KMS-11 (cell line): ENCODE results near the gene PAPPA.

Experiments used
- H2AFZ ChIP-seq: fragments of 200-600 bp; sonication (generic); 2 replicates; pipeline ENCODE4 v1.6.1; 2016; ENCODE audit warnings: antibody characterized with exemption, mixed run types, low read depth
- H3K27ac ChIP-seq: fragments of 200-600 bp; sonication (generic); 2 replicates; pipeline ENCODE4 v1.6.1; 2016; ENCODE audit warnings: mild to moderate bottlenecking, mixed run types
- H3K27me3 ChIP-seq: fragments of 200-600 bp; sonication (generic); 2 replicates; pipeline ENCODE4 v1.6.1; 2017; ENCODE audit warnings: mild to moderate bottlenecking, low read depth, mixed run types, moderate library complexity; ENCODE audit not compliant: insufficient read depth
- H3K36me3 ChIP-seq: fragments of 200-600 bp; sonication (generic); 2 replicates; pipeline ENCODE4 v1.6.1; 2017; ENCODE audit warnings: mild to moderate bottlenecking, mixed run types; ENCODE audit not compliant: insufficient read depth
- H3K4me1 ChIP-seq: fragments of 200-600 bp; sonication (generic); 2 replicates; pipeline ENCODE4 v1.6.1; 2016; ENCODE audit warnings: mild to moderate bottlenecking, low read depth, mixed run types; ENCODE audit not compliant: poor library complexity, severe bottlenecking
- H3K4me2 ChIP-seq: fragments of 200-600 bp; sonication (generic); 2 replicates; pipeline ENCODE4 v1.7.0; 2016; ENCODE audit warnings: mild to moderate bottlenecking, mixed run types
- H3K4me3 ChIP-seq: fragments of 200-600 bp; sonication (generic); IDR thresholded peaks from 2 replicates; pipeline ENCODE4 v1.6.1; 2017; ENCODE audit warnings: low read depth, low read length, mixed read lengths; ENCODE audit not compliant: insufficient read depth
- H3K79me2 ChIP-seq: fragments of 200-600 bp; sonication (generic); 2 replicates; pipeline ENCODE4 v1.6.1; 2016; ENCODE audit warnings: low read depth, mixed run types; ENCODE audit not compliant: insufficient read depth
- H3K9ac ChIP-seq: fragments of 200-600 bp; sonication (generic); 2 replicates; pipeline ENCODE4 v1.6.1; 2016; ENCODE audit warnings: mild to moderate bottlenecking, mixed run types
- H4K20me1 ChIP-seq: fragments of 200-600 bp; sonication (generic); 2 replicates; pipeline ENCODE4 v1.6.1; 2016; ENCODE audit warnings: mild to moderate bottlenecking, mixed run types; ENCODE audit not compliant: insufficient read depth
- TF ChIP-seq, protein P1 (sequence below): fragments of 200-600 bp; sonication (generic); conservative IDR thresholded peaks from 2 replicates; pipeline ENCODE4 v1.6.1; 2017; ENCODE audit warnings: low read depth, mild to moderate bottlenecking, antibody characterized with exemption, low read length, moderate library complexity, mixed read lengths

PAPPA gene

DNA sequence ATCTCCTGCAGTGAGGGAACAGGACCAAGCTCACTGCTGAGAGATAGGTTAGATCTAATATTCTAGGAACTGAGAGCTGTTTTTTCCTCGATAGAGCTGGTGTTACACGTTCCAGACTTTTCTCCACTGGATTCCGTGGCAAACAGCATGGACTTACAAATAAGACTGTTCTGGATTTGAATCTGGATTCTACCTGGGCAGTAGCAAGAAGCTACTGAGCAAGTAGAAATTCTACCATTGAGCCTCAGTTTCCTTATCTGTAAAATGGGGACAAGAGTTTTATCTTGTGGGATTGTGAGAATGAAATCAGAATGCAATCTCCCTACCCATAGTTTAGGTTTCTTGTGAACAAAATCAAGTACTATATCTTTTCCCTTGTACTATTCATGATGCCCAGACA is 294.8 kb downstream of the PAPPA start:
- Histone ChIP-seq H2AFZ (no peak overlapping the region), H3K79me2 (no peaks in the 10 kb centered on the region), H3K4me3 (no peak overlapping the region), H3K9ac (no peak overlapping the region), H3K4me2 (no peak overlapping the region), H3K4me1 (peaks cover 5% of the 10 kb centered on the region), H3K27me3 (no peaks in the 10 kb centered on the region), H3K36me3 (no peaks in the 10 kb centered on the region), H3K27ac (no peak overlapping the region), H4K20me1 (no peaks in the 10 kb centered on the region)
- TF ChIP-seq, protein P1, sequence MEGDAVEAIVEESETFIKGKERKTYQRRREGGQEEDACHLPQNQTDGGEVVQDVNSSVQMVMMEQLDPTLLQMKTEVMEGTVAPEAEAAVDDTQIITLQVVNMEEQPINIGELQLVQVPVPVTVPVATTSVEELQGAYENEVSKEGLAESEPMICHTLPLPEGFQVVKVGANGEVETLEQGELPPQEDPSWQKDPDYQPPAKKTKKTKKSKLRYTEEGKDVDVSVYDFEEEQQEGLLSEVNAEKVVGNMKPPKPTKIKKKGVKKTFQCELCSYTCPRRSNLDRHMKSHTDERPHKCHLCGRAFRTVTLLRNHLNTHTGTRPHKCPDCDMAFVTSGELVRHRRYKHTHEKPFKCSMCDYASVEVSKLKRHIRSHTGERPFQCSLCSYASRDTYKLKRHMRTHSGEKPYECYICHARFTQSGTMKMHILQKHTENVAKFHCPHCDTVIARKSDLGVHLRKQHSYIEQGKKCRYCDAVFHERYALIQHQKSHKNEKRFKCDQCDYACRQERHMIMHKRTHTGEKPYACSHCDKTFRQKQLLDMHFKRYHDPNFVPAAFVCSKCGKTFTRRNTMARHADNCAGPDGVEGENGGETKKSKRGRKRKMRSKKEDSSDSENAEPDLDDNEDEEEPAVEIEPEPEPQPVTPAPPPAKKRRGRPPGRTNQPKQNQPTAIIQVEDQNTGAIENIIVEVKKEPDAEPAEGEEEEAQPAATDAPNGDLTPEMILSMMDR, result no peak

DNA sequence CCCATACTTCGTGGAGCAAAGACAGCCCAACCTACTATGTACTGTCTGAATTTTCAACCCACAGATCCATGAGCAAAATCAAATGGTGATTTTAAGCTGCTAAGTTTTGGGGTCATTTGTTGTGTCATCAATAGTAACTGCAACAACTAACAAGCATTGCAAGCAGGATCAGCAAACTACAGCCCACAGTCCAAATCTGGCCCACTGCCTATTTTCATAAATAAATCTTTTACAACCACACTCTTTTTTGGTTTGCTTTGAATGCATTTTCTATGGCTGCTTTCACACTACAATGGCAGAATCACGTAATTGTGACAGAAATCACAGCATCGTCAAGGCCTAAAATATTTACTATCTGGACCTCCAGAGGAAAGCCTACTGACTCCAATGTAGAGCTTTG is 296.4 kb downstream of the PAPPA start:
- Histone ChIP-seq H4K20me1 (no peaks in the 10 kb centered on the region), H3K27me3 (no peaks in the 10 kb centered on the region), H3K4me2 (no peak overlapping the region), H3K79me2 (no peaks in the 10 kb centered on the region), H3K27ac (no peak overlapping the region), H3K9ac (no peak overlapping the region), H3K36me3 (no peaks in the 10 kb centered on the region), H3K4me3 (no peak overlapping the region), H3K4me1 (peaks cover 5% of the 10 kb centered on the region), H2AFZ (no peak overlapping the region)
- TF ChIP-seq, protein P1, result no peak

DNA sequence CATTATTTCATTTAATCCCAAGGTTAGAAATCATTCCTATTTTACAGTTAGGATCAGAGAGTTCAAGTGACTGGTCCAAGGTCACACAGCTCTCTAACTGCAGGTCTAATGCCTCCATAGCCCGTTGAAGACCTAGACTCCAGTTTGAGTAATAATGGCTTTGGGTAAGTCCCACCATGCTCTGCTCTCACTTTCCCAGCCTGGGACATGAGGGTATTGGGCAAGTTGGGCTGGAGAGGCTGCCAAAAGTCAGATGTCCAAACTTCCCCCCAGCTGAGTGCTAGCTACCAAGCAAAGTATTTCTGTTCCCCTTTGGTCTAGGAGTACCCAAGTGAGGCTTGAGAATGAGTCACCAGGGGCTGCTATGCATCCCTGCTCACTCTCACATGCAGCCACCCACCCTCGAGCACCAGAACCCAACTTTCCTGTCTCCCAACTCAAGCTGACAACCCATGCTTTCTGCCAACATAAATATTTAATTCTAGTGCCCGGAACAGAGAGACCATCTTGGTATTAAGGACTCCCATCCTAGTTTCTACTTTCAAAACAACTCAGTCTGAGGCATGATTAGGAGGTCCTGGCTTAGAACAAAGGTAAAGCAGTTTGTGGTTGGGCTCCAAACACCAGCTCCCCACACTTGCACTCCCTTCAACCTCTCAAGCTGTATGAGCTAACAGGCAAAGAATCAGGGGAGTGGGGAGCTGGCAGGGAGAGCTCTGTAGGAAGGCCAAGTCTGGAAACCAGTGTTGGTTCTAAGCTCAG is 297.0 kb downstream of the PAPPA start:
- H3K4me2 ChIP-seq, result no peak overlapping the region
- no peaks in the 10 kb centered on the region for H3K27me3 ChIP-seq
- peaks cover 5% of the 10 kb centered on the region for H3K4me1 ChIP-seq
- H3K79me2 ChIP-seq, result no peaks in the 10 kb centered on the region
- no peaks in the 10 kb centered on the region for H4K20me1 ChIP-seq
- H3K4me3 ChIP-seq, result no peak overlapping the region
- TF ChIP-seq, protein P1, result no peak
- no peak overlapping the region for H3K27ac ChIP-seq
- H3K36me3 ChIP-seq, result no peaks in the 10 kb centered on the region
- H3K9ac ChIP-seq, result no peak overlapping the region
- H2AFZ ChIP-seq, result no peak overlapping the region

DNA sequence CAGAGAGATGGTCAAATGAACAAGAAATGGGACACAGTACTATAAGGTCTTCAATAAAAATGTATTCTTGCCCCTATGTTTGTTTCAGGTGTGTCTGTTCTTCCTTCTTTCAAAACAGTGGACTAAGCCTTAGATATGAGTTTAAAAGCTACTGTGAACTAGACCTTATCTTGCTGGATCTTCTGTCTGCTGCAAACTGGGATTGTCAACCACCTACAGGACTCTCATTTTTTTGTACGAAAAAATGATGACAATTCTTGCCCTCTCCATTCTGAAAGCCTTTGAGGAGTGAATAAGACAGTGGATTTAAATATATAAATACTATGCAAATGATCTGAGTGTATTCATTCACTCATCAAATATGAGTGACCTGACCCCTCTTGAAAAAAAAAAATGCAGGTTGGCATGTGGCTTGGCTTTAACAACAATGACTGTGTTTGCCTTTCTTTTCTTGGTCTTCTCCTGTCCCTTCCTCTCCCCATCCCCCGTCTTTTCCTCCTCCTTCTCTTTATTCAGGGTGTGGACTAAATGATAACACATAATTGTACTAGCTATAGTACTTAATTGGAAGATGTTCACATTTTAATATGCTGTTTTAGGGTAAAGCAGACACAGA is 298.0 kb downstream of the PAPPA start:
- Histone ChIP-seq H4K20me1 (no peaks in the 10 kb centered on the region), H3K4me2 (no peak overlapping the region), H2AFZ (no peak overlapping the region), H3K9ac (no peak overlapping the region), H3K79me2 (no peaks in the 10 kb centered on the region), H3K36me3 (no peaks in the 10 kb centered on the region), H3K27ac (no peak overlapping the region), H3K4me1 (peaks cover 5% of the 10 kb centered on the region), H3K27me3 (no peaks in the 10 kb centered on the region), H3K4me3 (no peak overlapping the region)
- TF ChIP-seq, protein P1, result no peak
